GM21423 (cell line): ENCODE results near the gene PSMD4.

Experiments used
- ATAC-seq: cut with Tn5 transposase; IDR thresholded peaks from one replicate; pipeline ENCODE4 v1.9.1; 2021; ENCODE audit warnings: mild to moderate bottlenecking, moderate library complexity; ENCODE audit not compliant: unreplicated experiment

PSMD4 gene

DNA sequence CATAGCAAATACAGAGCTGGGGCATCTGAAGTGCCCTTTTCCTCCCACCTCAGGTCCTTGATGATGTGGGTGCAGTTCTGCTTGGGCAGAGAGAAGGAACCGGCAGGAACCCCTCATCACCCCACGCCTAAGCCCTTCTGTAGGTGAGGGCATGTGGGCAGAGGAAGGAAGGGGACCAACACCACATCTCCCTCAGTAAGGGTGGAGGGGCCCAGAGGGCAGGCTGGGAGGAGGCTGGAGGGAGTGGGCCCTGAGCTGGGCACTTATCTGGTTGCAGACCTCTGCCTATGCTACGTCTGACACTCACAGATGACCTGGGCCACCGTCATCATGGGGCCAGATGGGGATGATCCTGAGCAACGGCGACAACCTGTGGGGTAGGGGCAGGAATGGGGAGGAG lies 38.6 kb downstream of the PSMD4 start:
- ATAC-seq = no peak

- ATAC-seq = no peak
Observed at GRCh38 chr1:151294742-151295462, 40.4 kb downstream of the PSMD4 start.

GRCh38 chr1:151309811-151310323 lies 55.3 kb downstream of the PSMD4 start:
- no peak for ATAC-seq

- no peak for ATAC-seq
Observed at GRCh38 chr1:151311011-151311410, 56.5 kb downstream of the PSMD4 start.

GRCh38 chr1:151311589-151312331 lies 57.2 kb downstream of the PSMD4 start:
- no peak for ATAC-seq

GRCh38 chr1:151312411-151312810 lies 57.9 kb downstream of the PSMD4 start:
- ATAC-seq = no peak

- no peak for ATAC-seq
Observed at GRCh38 chr1:151312826-151313225, 58.3 kb downstream of the PSMD4 start.

DNA sequence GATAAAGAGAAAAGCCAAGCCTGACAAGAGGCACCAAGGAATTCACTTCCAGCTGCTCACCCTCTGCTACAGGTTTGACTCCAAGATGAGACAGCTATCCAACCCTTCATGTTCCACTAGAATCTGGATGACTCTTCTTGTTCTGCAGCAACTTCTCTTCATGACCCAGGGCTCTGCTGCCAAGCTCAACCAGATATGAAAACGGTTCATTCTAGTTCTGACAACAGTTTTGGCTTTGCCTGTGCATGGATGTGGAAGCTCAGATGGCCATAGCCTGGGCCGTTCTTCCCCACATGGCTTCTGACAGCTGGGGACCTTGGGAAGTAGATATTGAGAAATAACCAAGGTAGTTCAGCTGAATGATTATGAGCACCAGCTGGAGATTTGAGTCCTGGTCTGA lies 59.0 kb downstream of the PSMD4 start:
- no peak for ATAC-seq

- ATAC-seq = no peak
Observed at GRCh38 chr1:151314137-151314875, 59.8 kb downstream of the PSMD4 start.

DNA sequence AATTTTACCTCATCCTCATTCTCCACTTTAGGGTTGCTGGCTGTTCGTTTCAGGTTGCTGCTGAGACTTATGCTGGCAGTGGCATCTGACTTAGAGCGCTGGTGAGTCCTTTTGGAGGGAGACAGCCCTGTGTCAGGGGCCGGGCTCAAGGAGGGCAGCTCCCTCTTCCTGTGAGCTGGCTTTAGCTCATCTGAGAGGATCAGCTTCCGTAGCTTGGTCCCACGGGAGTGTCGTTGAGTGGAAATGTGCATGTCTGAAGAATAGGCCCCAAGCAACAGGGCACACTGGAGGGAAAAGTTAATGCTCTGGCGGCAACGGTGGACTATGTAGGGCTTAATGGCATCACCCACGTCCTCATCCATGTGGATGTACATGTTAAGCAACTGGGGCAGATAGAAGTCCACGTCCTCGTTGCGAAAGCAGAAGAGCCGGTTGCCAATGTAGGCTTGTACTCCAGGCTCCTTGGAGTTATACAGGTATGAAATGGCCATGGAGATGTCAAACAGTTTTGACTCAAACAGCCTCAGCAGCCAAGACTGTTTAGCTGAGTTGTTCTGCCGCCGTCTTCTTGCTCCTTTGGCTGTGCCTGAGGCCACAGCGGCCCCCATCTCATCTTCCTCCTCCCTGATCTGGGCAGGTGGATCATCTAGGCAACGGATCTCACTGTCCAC lies 61.2 kb downstream of the PSMD4 start:
- ATAC-seq = no peak
